OCI-LY1 (cell line): ENCODE results near the gene KIRREL3.

ENCODE experiments used
- H2AFZ ChIP-seq: fragments of 200-600 bp; sonication (generic), shearing (Covaris generic); 2 replicates; pipeline ENCODE4 v1.6.0; 2014; ENCODE audit warnings: antibody characterized with exemption, mild to moderate bottlenecking, low read length
- H3F3A ChIP-seq: fragments of 200-600 bp; sonication (generic), shearing (Covaris generic); 2 replicates; pipeline ENCODE4 v1.6.0; 2014; ENCODE audit warnings: mild to moderate bottlenecking, antibody characterized with exemption, low read length, moderate library complexity; ENCODE audit not compliant: insufficient read depth
- H3K27ac ChIP-seq: fragments of 200-600 bp; sonication (generic); 2 replicates; pipeline ENCODE4 v1.5.1; 2014; ENCODE audit warnings: low read length, mixed run types, mild to moderate bottlenecking, low read depth; ENCODE audit not compliant: poor library complexity, severe bottlenecking
- H3K27me3 ChIP-seq: fragments of 200-600 bp; sonication (generic); 2 replicates; pipeline ENCODE4 v1.6.0; 2014; ENCODE audit warnings: antibody characterized with exemption, mild to moderate bottlenecking, low read length, moderate library complexity; ENCODE audit not compliant: insufficient read depth
- H3K36me3 ChIP-seq: fragments of 200-600 bp; sonication (generic); 2 replicates; pipeline ENCODE4 v1.6.1; 2014; ENCODE audit warnings: mild to moderate bottlenecking, antibody characterized with exemption, low read length, moderate library complexity, mixed read lengths; ENCODE audit not compliant: insufficient read depth
- H3K4me1 ChIP-seq: fragments of 200-600 bp; sonication (generic); 2 replicates; pipeline ENCODE4 v1.5.1; 2014; ENCODE audit warnings: mild to moderate bottlenecking, low read length, moderate library complexity; ENCODE audit not compliant: insufficient read depth, severe bottlenecking
- H3K4me2 ChIP-seq: fragments of 200-600 bp; sonication (generic), shearing (Covaris generic); 2 replicates; pipeline ENCODE4 v1.6.1; 2014; ENCODE audit warnings: low read length
- H3K4me3 ChIP-seq: fragments of 200-600 bp; sonication (generic); 2 replicates; pipeline ENCODE4 v1.5.1; 2014; ENCODE audit warnings: low read length, low read depth, mild to moderate bottlenecking, mixed read lengths; ENCODE audit not compliant: poor library complexity, severe bottlenecking
- H3K79me2 ChIP-seq: fragments of 200-600 bp; shearing (Covaris generic); 2 replicates; pipeline ENCODE4 v1.6.1; 2016; ENCODE audit warnings: mixed run types, low read length, mixed read lengths; ENCODE audit not compliant: insufficient read depth
- H3K9ac ChIP-seq: fragments of 200-600 bp; sonication (generic), shearing (Covaris generic); 2 replicates; pipeline ENCODE4 v1.6.1; 2014; ENCODE audit warnings: mild to moderate bottlenecking, low read length, mixed read lengths
- H3K9me2 ChIP-seq: fragments of 200-600 bp; sonication (generic), shearing (Covaris generic); 2 replicates; pipeline ENCODE4 v1.6.1; 2014; ENCODE audit warnings: low read depth, mild to moderate bottlenecking, low read length, mixed read lengths
- H3K9me3 ChIP-seq: fragments of 200-600 bp; shearing (Covaris generic); 2 replicates; pipeline ENCODE4 v1.6.1; 2014; ENCODE audit warnings: low read length, mixed read lengths
- H4K20me1 ChIP-seq: fragments of 200-600 bp; sonication (generic), shearing (Covaris generic); 2 replicates; pipeline ENCODE4 v1.6.0; 2016; ENCODE audit warnings: mild to moderate bottlenecking, low read length; ENCODE audit not compliant: insufficient read depth
- CTCF ChIP-seq: fragments of 200-600 bp; sonication (generic), shearing (Covaris generic); IDR thresholded peaks from 2 replicates; pipeline ENCODE4 v1.5.1; 2017; ENCODE audit warnings: mild to moderate bottlenecking, antibody characterized with exemption, low read length, moderate library complexity, mixed read lengths
- EZH2 ChIP-seq: fragments of 200-600 bp; sonication (generic), shearing (Covaris generic); IDR thresholded peaks from 2 replicates; pipeline ENCODE4 v1.8.0; 2017; ENCODE audit warnings: borderline replicate concordance, mixed run types, mild to moderate bottlenecking, antibody characterized with exemption, low read length, moderate library complexity, mixed read lengths

KIRREL3 gene

GRCh38 chr11:126742582-126742981 lies 258.0 kb downstream of the KIRREL3 start:
- Histone ChIP-seq H3K27me3 (no peaks in the 10 kb centered on the region), H2AFZ (no peak overlapping the region), H3K4me2 (no peak overlapping the region), H3F3A (no peaks in the 10 kb centered on the region), H3K4me1 (no peaks in the 10 kb centered on the region), H3K79me2 (no peaks in the 10 kb centered on the region), H3K9me3 (no peaks in the 10 kb centered on the region), H3K4me3 (no peak overlapping the region), H3K9ac (no peak overlapping the region), H3K36me3 (no peaks in the 10 kb centered on the region), H3K27ac (no peak overlapping the region), H3K9me2 (no peaks in the 10 kb centered on the region), H4K20me1 (no peaks in the 10 kb centered on the region)
- TF ChIP-seq CTCF = no peak
- TF ChIP-seq EZH2 = no peak

GRCh38 chr11:126740846-126741245 lies 259.7 kb downstream of the KIRREL3 start:
- no peaks in the 10 kb centered on the region for H3K79me2 ChIP-seq
- no peaks in the 10 kb centered on the region for H4K20me1 ChIP-seq
- H3K9me3 ChIP-seq = no peaks in the 10 kb centered on the region
- no peak overlapping the region for H3K4me2 ChIP-seq
- H3K27me3 ChIP-seq = no peaks in the 10 kb centered on the region
- H3K4me1 ChIP-seq = no peaks in the 10 kb centered on the region
- no peak overlapping the region for H2AFZ ChIP-seq
- no peaks in the 10 kb centered on the region for H3K36me3 ChIP-seq
- TF ChIP-seq CTCF = no peak
- TF ChIP-seq EZH2 = no peak
- H3F3A ChIP-seq = no peaks in the 10 kb centered on the region
- H3K9ac ChIP-seq = no peak overlapping the region
- no peak overlapping the region for H3K4me3 ChIP-seq
- H3K27ac ChIP-seq = no peak overlapping the region
- no peaks in the 10 kb centered on the region for H3K9me2 ChIP-seq

- no peaks in the 10 kb centered on the region for H3K4me1 ChIP-seq
- TF ChIP-seq CTCF (no peak), EZH2 (no peak)
- H3K4me3 ChIP-seq = no peak overlapping the region
- H3F3A ChIP-seq = no peaks in the 10 kb centered on the region
- no peaks in the 10 kb centered on the region for H3K9me3 ChIP-seq
- H3K27me3 ChIP-seq = no peaks in the 10 kb centered on the region
- H3K79me2 ChIP-seq = no peaks in the 10 kb centered on the region
- no peaks in the 10 kb centered on the region for H3K9me2 ChIP-seq
- H3K9ac ChIP-seq = no peak overlapping the region
- H3K27ac ChIP-seq = no peak overlapping the region
- no peak overlapping the region for H2AFZ ChIP-seq
- H3K4me2 ChIP-seq = no peak overlapping the region
- no peaks in the 10 kb centered on the region for H3K36me3 ChIP-seq
- H4K20me1 ChIP-seq = no peaks in the 10 kb centered on the region
Measured at GRCh38 chr11:126739499-126740145, 260.9 kb downstream of the KIRREL3 start.
